ENCODE measurements around the gene UBAC2. TPM values are rescaled to one million over a fixed set of nuclear protein-coding genes. Genes with fewer than 3 reads are reported as not detected.

Gene UBAC2
- total and polyA plus RNA-seq, 10 donors, result 49.3 to 82.1 (median 66.2) TPM

DNA sequence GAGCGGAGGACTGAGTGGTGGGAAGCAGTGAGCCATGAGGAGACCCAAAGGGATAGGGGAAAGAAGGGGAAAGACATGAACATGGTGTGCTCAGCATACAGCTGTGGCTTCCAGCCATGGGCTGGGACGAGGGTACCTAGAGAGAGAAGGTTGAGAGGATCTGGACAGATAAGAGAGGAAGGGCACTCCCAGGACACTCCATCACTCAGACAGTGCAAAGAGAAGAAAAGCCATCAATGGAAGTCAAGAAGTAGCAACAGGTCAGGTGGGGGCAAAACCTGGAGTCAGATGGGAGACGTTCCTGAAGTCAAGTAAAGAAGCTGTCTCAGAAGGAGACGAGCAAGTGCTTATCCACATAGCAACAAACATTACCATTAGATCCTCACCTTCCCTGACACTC, 40.2 kb upstream of the UBAC2 start:
- TF ChIP-seq POLR2AphosphoS5 (IDR thresholded peaks at IDR 0.05) (no peak), POLR2A (IDR thresholded peaks at IDR 0.05) (no peak)
- TF ChIP-seq, protein P1, sequence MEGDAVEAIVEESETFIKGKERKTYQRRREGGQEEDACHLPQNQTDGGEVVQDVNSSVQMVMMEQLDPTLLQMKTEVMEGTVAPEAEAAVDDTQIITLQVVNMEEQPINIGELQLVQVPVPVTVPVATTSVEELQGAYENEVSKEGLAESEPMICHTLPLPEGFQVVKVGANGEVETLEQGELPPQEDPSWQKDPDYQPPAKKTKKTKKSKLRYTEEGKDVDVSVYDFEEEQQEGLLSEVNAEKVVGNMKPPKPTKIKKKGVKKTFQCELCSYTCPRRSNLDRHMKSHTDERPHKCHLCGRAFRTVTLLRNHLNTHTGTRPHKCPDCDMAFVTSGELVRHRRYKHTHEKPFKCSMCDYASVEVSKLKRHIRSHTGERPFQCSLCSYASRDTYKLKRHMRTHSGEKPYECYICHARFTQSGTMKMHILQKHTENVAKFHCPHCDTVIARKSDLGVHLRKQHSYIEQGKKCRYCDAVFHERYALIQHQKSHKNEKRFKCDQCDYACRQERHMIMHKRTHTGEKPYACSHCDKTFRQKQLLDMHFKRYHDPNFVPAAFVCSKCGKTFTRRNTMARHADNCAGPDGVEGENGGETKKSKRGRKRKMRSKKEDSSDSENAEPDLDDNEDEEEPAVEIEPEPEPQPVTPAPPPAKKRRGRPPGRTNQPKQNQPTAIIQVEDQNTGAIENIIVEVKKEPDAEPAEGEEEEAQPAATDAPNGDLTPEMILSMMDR (IDR thresholded peaks at IDR 0.05 in 8 of 11, conservative IDR thresholded peaks at IDR 0.05 in 3 of 11), result no peak
- 78 to 90% (median 84%) methylated on average over 4 of the region's 4 CpGs for whole genome bisulfite sequencing, 5 donors
- Histone ChIP-seq H3K9me3 (no peaks in the 10 kb centered on the region), H3K4me1 (no peaks in the 10 kb centered on the region), H3K36me3 (no peaks in the 10 kb centered on the region), H3K27me3 (replicated peaks in 1 of 7) (peaks cover 0 to 37% (median 0%) of the 10 kb centered on the region in 7 donors), H3K27ac (no peak overlapping the region), H3K4me3 (no peak overlapping the region)
- no peak for DNase-seq
- intact Hi-C loops (cut with DNase I; ENCODE audit: low total_unique reads), result no loop called here

DNA sequence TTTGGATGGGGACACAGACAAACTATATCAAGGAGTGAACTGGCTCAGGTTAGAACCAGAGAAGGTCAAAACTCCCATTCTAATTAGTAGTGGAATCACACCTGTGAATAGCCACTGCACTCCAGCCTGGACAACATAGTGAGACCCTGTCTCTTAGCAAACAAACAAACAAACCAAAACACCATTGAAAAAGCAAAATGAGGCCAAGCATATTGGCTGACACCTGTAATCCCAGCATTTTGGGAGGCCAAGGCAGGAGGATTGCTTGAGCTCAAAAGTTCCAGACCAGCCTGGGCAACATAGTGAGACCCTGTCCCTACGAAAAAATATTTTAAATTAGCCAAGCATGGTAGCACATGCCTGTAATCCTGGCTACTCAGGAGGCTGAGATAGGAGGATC, 39.1 kb upstream of the UBAC2 start:
- Histone ChIP-seq H3K27me3 (replicated peaks in 1 of 7) (peaks cover 0 to 33% (median 0%) of the 10 kb centered on the region in 7 donors), H3K9me3 (no peaks in the 10 kb centered on the region), H3K4me1 (no peaks in the 10 kb centered on the region), H3K27ac (no peak overlapping the region), H3K36me3 (no peaks in the 10 kb centered on the region), H3K4me3 (no peak overlapping the region)
- WGBS, 5 donors, result 74 to 92% (median 86%) methylated on average over 1 of the region's 1 CpG
- intact Hi-C loops (cut with DNase I; ENCODE audit: low total_unique reads), result no loop called here
- DNase-seq, result no peak
- TF ChIP-seq POLR2A (IDR thresholded peaks at IDR 0.05), result no peak
- no peak for TF ChIP-seq POLR2AphosphoS5 (IDR thresholded peaks at IDR 0.05)
- TF ChIP-seq, protein P1 (IDR thresholded peaks at IDR 0.05 in 8 of 11, conservative IDR thresholded peaks at IDR 0.05 in 3 of 11), result no peak

DNA sequence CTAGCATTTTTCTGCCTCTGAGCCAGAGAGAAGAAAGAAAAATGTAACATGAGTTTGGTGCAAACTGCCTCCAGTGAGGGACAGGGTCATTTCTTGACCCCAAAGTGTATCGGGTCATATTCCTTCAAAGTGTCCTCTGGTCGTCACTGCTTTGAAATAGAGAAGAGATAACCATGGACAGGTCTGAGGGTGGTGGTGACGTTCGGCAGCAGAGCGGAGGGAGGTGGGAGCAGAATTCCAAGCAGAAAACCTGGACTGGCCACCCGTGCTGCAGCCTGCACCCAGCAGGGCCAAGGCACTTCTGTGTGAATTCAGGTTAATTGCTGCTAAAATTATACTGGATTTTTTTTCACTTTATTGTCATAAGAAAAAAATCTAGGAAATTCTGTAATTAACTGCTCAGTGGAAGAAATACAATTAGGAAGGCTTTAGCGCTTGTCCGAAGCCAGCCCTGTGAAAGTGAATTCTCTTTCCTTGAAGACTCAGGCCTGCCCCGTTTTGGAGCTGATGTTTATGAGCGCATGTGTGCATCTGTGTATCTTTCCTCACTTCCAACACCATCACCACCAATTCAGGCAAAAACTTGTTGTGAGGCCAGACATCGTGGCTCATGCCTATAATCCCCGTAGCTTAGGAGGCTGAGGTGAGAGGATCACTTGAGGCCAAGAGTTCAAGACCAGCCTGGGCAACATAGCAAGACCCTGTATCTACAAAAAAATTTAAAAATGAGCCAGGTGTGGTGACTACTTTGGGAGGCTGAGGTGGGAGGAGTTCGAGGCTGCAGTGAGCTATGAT, 37.9 kb upstream of the UBAC2 start:
- H3K27me3 ChIP-seq (replicated peaks in 1 of 7), result peaks cover 0 to 31% (median 0%) of the 10 kb centered on the region in 7 donors
- intact Hi-C loops (cut with DNase I; ENCODE audit: low total_unique reads), result no loop called here
- H3K36me3 ChIP-seq, result no peaks in the 10 kb centered on the region
- H3K4me1 ChIP-seq, result no peaks in the 10 kb centered on the region
- TF ChIP-seq POLR2AphosphoS5 (IDR thresholded peaks at IDR 0.05) (no peak), POLR2A (IDR thresholded peaks at IDR 0.05) (no peak)
- TF ChIP-seq, protein P1 (IDR thresholded peaks at IDR 0.05 in 8 of 11, conservative IDR thresholded peaks at IDR 0.05 in 3 of 11), result no peak
- no peak overlapping the region for H3K4me3 ChIP-seq
- no peak for DNase-seq
- no peaks in the 10 kb centered on the region for H3K9me3 ChIP-seq
- WGBS, 5 donors, result 86 to 92% (median 88%) methylated on average over 13 of the region's 13 CpGs
- no peak overlapping the region for H3K27ac ChIP-seq

DNA sequence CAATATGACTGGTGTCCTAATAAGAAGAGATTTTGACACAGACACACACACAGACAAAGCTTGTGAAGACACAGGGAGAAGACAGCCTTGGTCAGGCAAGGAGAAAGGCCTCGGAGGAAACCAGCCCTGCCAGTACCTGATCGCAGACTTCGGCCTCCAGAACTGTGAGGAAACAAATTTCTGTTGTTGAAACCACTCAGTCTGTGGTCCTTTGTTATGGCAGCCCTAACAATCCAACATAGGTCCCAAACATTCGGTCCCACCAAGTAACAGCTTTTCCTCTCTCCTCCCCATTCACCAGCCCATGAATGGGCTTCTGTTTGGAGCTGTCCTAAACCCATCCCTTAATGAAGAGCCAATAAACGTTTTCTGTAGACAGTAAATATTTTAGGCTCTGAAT, 36.4 kb upstream of the UBAC2 start:
- Histone ChIP-seq H3K9me3 (no peaks in the 10 kb centered on the region), H3K4me3 (no peak overlapping the region), H3K27ac (no peak overlapping the region), H3K27me3 (replicated peaks in 1 of 7) (peaks cover 0 to 17% (median 0%) of the 10 kb centered on the region in 7 donors), H3K4me1 (no peaks in the 10 kb centered on the region), H3K36me3 (no peaks in the 10 kb centered on the region)
- intact Hi-C loops (cut with DNase I; ENCODE audit: low total_unique reads), result no loop called here
- no peak for TF ChIP-seq POLR2A (IDR thresholded peaks at IDR 0.05)
- TF ChIP-seq POLR2AphosphoS5 (IDR thresholded peaks at IDR 0.05), result no peak
- no peak for DNase-seq
- WGBS, 5 donors, result 80 to 94% (median 90%) methylated on average over 5 of the region's 5 CpGs

Data from spleen (tissue), 11 donors.